Thyroid gland (tissue), 4 donors: ENCODE data around the gene ABCC2. TPM values are rescaled to one million over a fixed set of nuclear protein-coding genes. Genes with fewer than 3 reads are reported as not detected.

Experiments used
- DNase-seq, 2 donors: peaks; one replicate each; pipeline ENCODE4 v3.0.0-alpha.2; 2019
- H3K27ac ChIP-seq, 3 donors: fragments of 200-600 bp; sonication (generic); 1 replicate in 2 of 3; 2 replicates in 1 of 3; pipeline ENCODE4 v1.5.1; 2016 to 2019; ENCODE audit warnings: mild to moderate bottlenecking in 1 of 3, moderate library complexity in 1 of 3
- H3K27me3 ChIP-seq: fragments of 200-600 bp; sonication (generic); one replicate; pipeline ENCODE4 v1.5.1; 2019
- H3K36me3 ChIP-seq, 2 donors: fragments of 200-600 bp; sonication (generic); one replicate each; pipeline ENCODE4 v1.5.1; 2016 to 2019
- H3K4me1 ChIP-seq, 2 donors: fragments of 200-600 bp; sonication (generic); one replicate each; pipeline ENCODE4 v1.5.1; 2017 to 2019
- H3K4me3 ChIP-seq, 3 donors: fragments of 200-600 bp; sonication (generic); replicated peaks in 1 of 3; 1 replicate in 2 of 3; 2 replicates in 1 of 3; pipeline ENCODE4 v1.5.1; 2016; ENCODE audit warnings: mild to moderate bottlenecking in 1 of 3
- H3K9me3 ChIP-seq: fragments of 200-600 bp; sonication (generic); one replicate; pipeline ENCODE4 v1.5.1; 2017
- CTCF ChIP-seq, 6 experiments: fragments of 200-600 bp in 3 of 6; fragments of 450-650 bp in 3 of 6; sonication (generic) in 3 of 6; IDR thresholded peaks; one replicate each; pipeline ENCODE4 v1.5.1; 2016 to 2019; ENCODE audit warnings: antibody characterized with exemption in 6 of 6, mild to moderate bottlenecking in 2 of 6, inconsistent platforms in 1 of 6, moderate library complexity in 1 of 6
- POLR2A ChIP-seq, 2 donors: fragments of 450-650 bp; IDR thresholded peaks; one replicate each; pipeline ENCODE4 v1.6.1; 2017; ENCODE audit warnings: antibody characterized with exemption in 2 of 2, mild to moderate bottlenecking in 2 of 2, moderate library complexity in 1 of 2
- WGBS, 2 donors: methylation state at CpG; one replicate each; pipeline ENCODE4 v1.1.5; 2017; 5-methylcytosine and 5-hydroxymethylcytosine counted together
- intact Hi-C: fragments of 100-400 bp; cut with DNase I; formaldehyde crosslinking; loops from one replicate; pipeline ENCODE4 v1.15.1; 2023
- total RNA-seq, 4 donors: library from RNA; depleted of rRNA; stranded (reverse); fragments of >200 nt; gene quantifications; one replicate each; pipeline ENCODE4 v1.2.3, GENCODE V29; 2016

The ABCC2 gene
- total RNA-seq, 4 donors from 2014 or later: 0.67 to 5.1 (median 1.1) TPM

- Histone ChIP-seq H3K4me1 (peaks cover 0 to 6% of the 10 kb centered on the region in 2 donors), H3K36me3 (no peaks in the 10 kb centered on the region), H3K27me3 (no peaks in the 10 kb centered on the region), H3K9me3 (no peaks in the 10 kb centered on the region), H3K27ac (no peak overlapping the region), H3K4me3 (no peak overlapping the region)
- WGBS, 2 donors: 66 to 80% methylated on average over 10 to 11 of the region's 11 CpGs
- no peak for DNase-seq
- intact Hi-C loops: no loop called here
- TF ChIP-seq POLR2A (IDR thresholded peaks at IDR 0.05): no peak
- no peak for TF ChIP-seq CTCF (IDR thresholded peaks at IDR 0.05)
Observed at GRCh38 chr10:99850021-99850766, 67.8 kb downstream of the ABCC2 start.

GRCh38 chr10:99850767-99851340 is 68.4 kb downstream of the ABCC2 start:
- Histone ChIP-seq H3K4me1 (peaks cover 0 to 5% of the 10 kb centered on the region in 2 donors), H3K36me3 (no peaks in the 10 kb centered on the region), H3K4me3 (no peak overlapping the region), H3K27me3 (no peaks in the 10 kb centered on the region), H3K27ac (no peak overlapping the region), H3K9me3 (no peaks in the 10 kb centered on the region)
- no peak for DNase-seq
- WGBS, 2 donors: 78 to 84% methylated on average over 5 of the region's 5 CpGs
- intact Hi-C loops: no loop called here
- TF ChIP-seq POLR2A (IDR thresholded peaks at IDR 0.05): no peak
- TF ChIP-seq CTCF (IDR thresholded peaks at IDR 0.05): no peak

GRCh38 chr10:99851825-99852224 is 69.4 kb downstream of the ABCC2 start:
- TF ChIP-seq POLR2A (IDR thresholded peaks at IDR 0.05): no peak
- TF ChIP-seq CTCF (IDR thresholded peaks at IDR 0.05): no peak
- intact Hi-C loops: no loop called here
- no peak for DNase-seq
- no peaks in the 10 kb centered on the region for H3K27me3 ChIP-seq
- no peak overlapping the region for H3K27ac ChIP-seq
- H3K4me1 ChIP-seq: no peaks in the 10 kb centered on the region
- H3K4me3 ChIP-seq: no peak overlapping the region
- no peaks in the 10 kb centered on the region for H3K36me3 ChIP-seq
- H3K9me3 ChIP-seq: no peaks in the 10 kb centered on the region
- 92% methylated on average over 3 of the region's 3 CpGs for WGBS, 2 donors

- Histone ChIP-seq H3K9me3 (no peaks in the 10 kb centered on the region), H3K27ac (no peak overlapping the region), H3K4me3 (no peak overlapping the region), H3K27me3 (no peaks in the 10 kb centered on the region), H3K4me1 (no peaks in the 10 kb centered on the region), H3K36me3 (no peaks in the 10 kb centered on the region)
- no peak for DNase-seq
- TF ChIP-seq POLR2A (IDR thresholded peaks at IDR 0.05): no peak
- TF ChIP-seq CTCF (IDR thresholded peaks at IDR 0.05): no peak
- intact Hi-C loops: no loop called here
- WGBS, 2 donors: 71 to 76% methylated on average over 3 of the region's 3 CpGs
Observed at GRCh38 chr10:99852481-99853213, 70.2 kb downstream of the ABCC2 start.

- H3K4me1 ChIP-seq: no peaks in the 10 kb centered on the region
- TF ChIP-seq CTCF (IDR thresholded peaks at IDR 0.05) (no peak), POLR2A (IDR thresholded peaks at IDR 0.05) (no peak)
- intact Hi-C loops: no loop called here
- no peaks in the 10 kb centered on the region for H3K27me3 ChIP-seq
- no peak for DNase-seq
- H3K4me3 ChIP-seq: no peak overlapping the region
- H3K9me3 ChIP-seq: no peaks in the 10 kb centered on the region
- no peak overlapping the region for H3K27ac ChIP-seq
- no peaks in the 10 kb centered on the region for H3K36me3 ChIP-seq
- WGBS, 2 donors: 81 to 84% methylated on average over 3 of the region's 3 CpGs
Observed at GRCh38 chr10:99853655-99854054, 71.2 kb downstream of the ABCC2 start.
